Measurements from ENCODE around the gene ADARB2.

GRCh38 chr10:1272777-1273161, 464.6 kb downstream of the ADARB2 start:
- TF ChIP-seq CTCF (IDR thresholded peaks at IDR 0.05) = no peak
- no peak for TF ChIP-seq POLR2A (IDR thresholded peaks at IDR 0.05)
- no peak for TF ChIP-seq EP300 (IDR thresholded peaks at IDR 0.05)
